Peyer's patch (tissue), 4 donors: ENCODE measurements around the gene NPL.

Source experiments
- CTCF ChIP-seq, 6 experiments: fragments of 450-650 bp in 4 of 6; fragments of 200-600 bp in 2 of 6; sonication (generic) in 1 of 6; IDR thresholded peaks; one replicate each; pipeline ENCODE4 v1.5.1; 2017 to 2019; ENCODE audit warnings: antibody characterized with exemption in 6 of 6, mild to moderate bottlenecking in 3 of 6, moderate library complexity in 1 of 6
- POLR2A ChIP-seq, 2 donors: fragments of 450-650 bp; IDR thresholded peaks; one replicate each; pipeline ENCODE4 v1.5.1; 2017; ENCODE audit warnings: antibody characterized with exemption in 2 of 2, mild to moderate bottlenecking in 2 of 2, moderate library complexity in 2 of 2

GRCh38 chr1:182834326-182834725, 44.8 kb downstream of the NPL start:
- TF ChIP-seq CTCF (IDR thresholded peaks at IDR 0.05) (no peak), POLR2A (IDR thresholded peaks at IDR 0.05) (no peak)
